Activated CD8-positive, alpha-beta memory T cell treated with anti-CD3 and anti-CD28 coated beads for 24 hours (primary cell): ENCODE measurements around the gene TMC1.

Source experiments
- DNase-seq: peaks from one replicate; pipeline ENCODE4 v3.0.0-alpha.2; 2020

Gene TMC1

GRCh38 chr9:72685911-72686310 is 164.5 kb downstream of the TMC1 start:
- DNase-seq, result no peak

- DNase-seq, result no peak
Observed at GRCh38 chr9:72687331-72687730, 165.9 kb downstream of the TMC1 start.

- no peak for DNase-seq
Observed at GRCh38 chr9:72691671-72692070, 170.3 kb downstream of the TMC1 start.

- DNase-seq, result no peak
Observed at GRCh38 chr9:72695365-72695764, 174.0 kb downstream of the TMC1 start.

- DNase-seq, result no peak
Observed at GRCh38 chr9:72696511-72696910, 175.1 kb downstream of the TMC1 start.

- no peak for DNase-seq
Observed at GRCh38 chr9:72701510-72701909, 180.1 kb downstream of the TMC1 start.

- no peak for DNase-seq
Observed at GRCh38 chr9:72703574-72703973, 182.2 kb downstream of the TMC1 start.

GRCh38 chr9:72704688-72705375 is 183.4 kb downstream of the TMC1 start:
- DNase-seq, result no peak

- DNase-seq, result no peak
Observed at GRCh38 chr9:72718503-72718902, 197.1 kb downstream of the TMC1 start.

GRCh38 chr9:72721067-72721466 is 199.7 kb downstream of the TMC1 start:
- DNase-seq, result no peak

- DNase-seq, result no peak
Observed at GRCh38 chr9:72726947-72727346, 205.5 kb downstream of the TMC1 start.

GRCh38 chr9:72728031-72728770 is 206.8 kb downstream of the TMC1 start:
- DNase-seq, result no peak

- DNase-seq, result no peak
Observed at GRCh38 chr9:72733895-72734294, 212.5 kb downstream of the TMC1 start.

- no peak for DNase-seq
Observed at GRCh38 chr9:72734631-72735030, 213.2 kb downstream of the TMC1 start.

- no peak for DNase-seq
Observed at GRCh38 chr9:72743836-72744235, 222.4 kb downstream of the TMC1 start.

GRCh38 chr9:72749276-72749675 is 227.9 kb downstream of the TMC1 start:
- DNase-seq, result no peak

- DNase-seq, result no peak
Observed at GRCh38 chr9:72751541-72751940, 230.1 kb downstream of the TMC1 start.

GRCh38 chr9:72753266-72753893 is 232.0 kb downstream of the TMC1 start:
- DNase-seq, result no peak

GRCh38 chr9:72755836-72756235 is 234.4 kb downstream of the TMC1 start:
- DNase-seq, result no peak

GRCh38 chr9:72758944-72759343 is 237.5 kb downstream of the TMC1 start:
- DNase-seq, result no peak

- DNase-seq, result no peak
Observed at GRCh38 chr9:72763022-72763421, 241.6 kb downstream of the TMC1 start.

- no peak for DNase-seq
Observed at GRCh38 chr9:72769546-72769945, 248.1 kb downstream of the TMC1 start.

- no peak for DNase-seq
Observed at GRCh38 chr9:72772661-72773060, 251.3 kb downstream of the TMC1 start.

GRCh38 chr9:72773570-72773969 is 252.2 kb downstream of the TMC1 start:
- DNase-seq, result no peak
